ENCODE results near the gene RWDD4.

DNA sequence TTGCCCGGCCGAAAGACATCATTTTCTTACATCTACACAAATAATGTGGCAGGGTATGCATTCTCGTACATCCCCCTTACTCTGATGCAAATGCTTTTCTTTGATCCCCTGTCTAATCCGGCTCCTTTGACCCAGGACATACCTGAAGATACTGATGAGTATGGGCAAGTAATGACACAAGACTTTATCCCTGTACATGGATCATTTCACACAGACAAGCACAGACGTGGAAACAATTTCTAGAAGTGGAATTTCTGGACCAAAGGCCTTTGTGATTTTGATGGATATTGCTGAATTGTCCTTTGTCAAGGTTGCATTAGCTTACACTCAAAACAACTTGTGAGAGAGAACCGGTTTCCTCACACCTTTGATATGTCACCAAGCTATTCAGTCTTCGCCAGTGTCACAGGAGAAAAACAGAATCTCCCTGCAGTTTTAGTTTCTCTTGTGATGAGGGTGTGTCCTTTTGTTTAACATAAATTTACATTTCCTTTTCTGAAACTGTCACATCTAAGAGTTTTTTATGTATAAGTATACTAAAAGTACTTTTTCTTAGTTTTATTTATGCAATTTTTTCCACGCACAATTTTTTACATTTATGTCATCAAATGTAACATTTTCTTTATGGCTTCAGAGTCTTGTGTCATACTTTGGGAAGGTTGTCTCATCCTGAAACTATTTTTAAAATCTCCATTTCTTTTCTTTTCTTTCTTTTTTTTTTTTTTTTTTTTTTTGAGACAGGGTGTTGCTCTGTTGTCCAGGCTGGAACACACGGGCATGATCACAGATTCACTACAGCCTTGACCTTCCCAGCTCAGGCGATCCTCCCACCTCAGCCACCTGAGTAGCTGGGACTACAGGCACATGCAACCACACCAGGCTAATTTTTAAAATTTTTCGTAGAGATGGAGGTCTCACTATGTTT lies 25.2 kb downstream of the RWDD4 start:
- TF ChIP-seq, protein P1, sequence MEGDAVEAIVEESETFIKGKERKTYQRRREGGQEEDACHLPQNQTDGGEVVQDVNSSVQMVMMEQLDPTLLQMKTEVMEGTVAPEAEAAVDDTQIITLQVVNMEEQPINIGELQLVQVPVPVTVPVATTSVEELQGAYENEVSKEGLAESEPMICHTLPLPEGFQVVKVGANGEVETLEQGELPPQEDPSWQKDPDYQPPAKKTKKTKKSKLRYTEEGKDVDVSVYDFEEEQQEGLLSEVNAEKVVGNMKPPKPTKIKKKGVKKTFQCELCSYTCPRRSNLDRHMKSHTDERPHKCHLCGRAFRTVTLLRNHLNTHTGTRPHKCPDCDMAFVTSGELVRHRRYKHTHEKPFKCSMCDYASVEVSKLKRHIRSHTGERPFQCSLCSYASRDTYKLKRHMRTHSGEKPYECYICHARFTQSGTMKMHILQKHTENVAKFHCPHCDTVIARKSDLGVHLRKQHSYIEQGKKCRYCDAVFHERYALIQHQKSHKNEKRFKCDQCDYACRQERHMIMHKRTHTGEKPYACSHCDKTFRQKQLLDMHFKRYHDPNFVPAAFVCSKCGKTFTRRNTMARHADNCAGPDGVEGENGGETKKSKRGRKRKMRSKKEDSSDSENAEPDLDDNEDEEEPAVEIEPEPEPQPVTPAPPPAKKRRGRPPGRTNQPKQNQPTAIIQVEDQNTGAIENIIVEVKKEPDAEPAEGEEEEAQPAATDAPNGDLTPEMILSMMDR (conservative IDR thresholded peaks at IDR 0.05; ENCODE audit: low read length): no peak
- no peak for TF ChIP-seq EZH2phosphoT487 (IDR thresholded peaks at IDR 0.05; ENCODE audit: borderline replicate concordance, low read depth, low read length)
